ENCODE results near the gene STAC3. TPM values are rescaled to one million over a fixed set of nuclear protein-coding genes. Genes with fewer than 3 reads are reported as not detected.

STAC3 gene
- total RNA-seq, 1 experiment from 2014 or later, result 2.5 TPM

DNA sequence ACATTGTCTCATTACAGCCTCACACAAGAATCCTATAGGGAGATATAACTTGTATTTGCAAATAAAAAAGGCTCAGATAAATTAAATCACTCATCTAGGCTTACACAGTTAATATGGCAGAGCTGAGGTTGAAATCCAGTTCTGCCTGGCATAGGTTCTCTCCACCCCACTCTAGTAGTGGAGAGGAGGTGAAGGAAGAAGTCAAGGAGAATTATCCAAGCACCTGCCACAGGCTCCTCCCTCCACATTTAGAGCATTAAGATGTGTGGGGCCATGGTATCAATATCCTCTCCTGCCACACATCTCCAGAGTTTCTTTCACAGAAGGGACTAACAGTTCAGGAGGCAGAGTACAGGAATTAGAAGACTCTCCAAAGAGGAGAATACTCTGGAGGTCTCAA is 22.5 kb upstream of the STAC3 start:
- RAD21 ChIA-PET (ENCODE audit: low non-redundant PET in 1 of 2, low total read pairs in 2 of 2, uncharacterized antibody in 2 of 2, unreplicated experiment in 2 of 2), result no interaction called here
- ATAC-seq, result no peak
- H3K9me3 ChIP-seq (ENCODE audit: control insufficient read depth in 1 of 2, insufficient read depth in 1 of 2, low read depth in 1 of 2, low read length in 2 of 2), result no peaks in the 10 kb centered on the region
- no peak for TF ChIP-seq SP1 (IDR thresholded peaks at IDR 0.05; ENCODE audit: low read depth)
- no peak for TF ChIP-seq EGR1 (IDR thresholded peaks at IDR 0.05; ENCODE audit: low read depth)
- no peak for TF ChIP-seq ZNF274 (IDR thresholded peaks at IDR 0.05; ENCODE audit: low read depth, low read length)
- no peak for TF ChIP-seq ZFX (IDR thresholded peaks at IDR 0.05)
- TF ChIP-seq, protein P1, sequence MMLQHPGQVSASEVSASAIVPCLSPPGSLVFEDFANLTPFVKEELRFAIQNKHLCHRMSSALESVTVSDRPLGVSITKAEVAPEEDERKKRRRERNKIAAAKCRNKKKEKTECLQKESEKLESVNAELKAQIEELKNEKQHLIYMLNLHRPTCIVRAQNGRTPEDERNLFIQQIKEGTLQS (IDR thresholded peaks at IDR 0.05), result no peak
- no peak for TF ChIP-seq SRF (IDR thresholded peaks at IDR 0.05; ENCODE audit: low read depth)
- TF ChIP-seq, protein P2, sequence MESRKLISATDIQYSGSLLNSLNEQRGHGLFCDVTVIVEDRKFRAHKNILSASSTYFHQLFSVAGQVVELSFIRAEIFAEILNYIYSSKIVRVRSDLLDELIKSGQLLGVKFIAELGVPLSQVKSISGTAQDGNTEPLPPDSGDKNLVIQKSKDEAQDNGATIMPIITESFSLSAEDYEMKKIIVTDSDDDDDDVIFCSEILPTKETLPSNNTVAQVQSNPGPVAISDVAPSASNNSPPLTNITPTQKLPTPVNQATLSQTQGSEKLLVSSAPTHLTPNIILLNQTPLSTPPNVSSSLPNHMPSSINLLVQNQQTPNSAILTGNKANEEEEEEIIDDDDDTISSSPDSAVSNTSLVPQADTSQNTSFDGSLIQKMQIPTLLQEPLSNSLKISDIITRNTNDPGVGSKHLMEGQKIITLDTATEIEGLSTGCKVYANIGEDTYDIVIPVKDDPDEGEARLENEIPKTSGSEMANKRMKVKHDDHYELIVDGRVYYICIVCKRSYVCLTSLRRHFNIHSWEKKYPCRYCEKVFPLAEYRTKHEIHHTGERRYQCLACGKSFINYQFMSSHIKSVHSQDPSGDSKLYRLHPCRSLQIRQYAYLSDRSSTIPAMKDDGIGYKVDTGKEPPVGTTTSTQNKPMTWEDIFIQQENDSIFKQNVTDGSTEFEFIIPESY (IDR thresholded peaks at IDR 0.05; ENCODE audit: extremely low read depth, insufficient replicate concordance, low read length), result no peak
- no peak for TF ChIP-seq JUND (IDR thresholded peaks at IDR 0.05)
- no peak for TF ChIP-seq CEBPB (IDR thresholded peaks at IDR 0.05; ENCODE audit: low read depth)
- TF ChIP-seq EZH2phosphoT487 (IDR thresholded peaks at IDR 0.05; ENCODE audit: borderline replicate concordance), result no peak
- intact Hi-C loops (cut with micrococcal nuclease), result no loop called here
- H3K4me1 ChIP-seq (ENCODE audit: control insufficient read depth in 1 of 2, insufficient read depth in 2 of 2, low read length in 2 of 2), result no peaks in the 10 kb centered on the region
- BruUV-seq (replicated peaks), result no TSS peak
- H3K79me2 ChIP-seq (ENCODE audit: insufficient read depth, low read length), result no peaks in the 10 kb centered on the region
- no peak overlapping the region for H2AFZ ChIP-seq (ENCODE audit: low read depth, low read length, poor library complexity, severe bottlenecking)
- no peak for DNase-seq (ENCODE audit: low read depth, low spot score)
- no peak overlapping the region for H3K4me3 ChIP-seq (replicated peaks in 1 of 2; ENCODE audit: low read depth in 1 of 2, low read length in 2 of 2)
- POLR2A ChIA-PET, result no interaction called here
- no peaks in the 10 kb centered on the region for H3K27me3 ChIP-seq (ENCODE audit: insufficient read depth, low read length)
- H3K36me3 ChIP-seq (ENCODE audit: control insufficient read depth in 1 of 2, insufficient read depth in 2 of 2, low read length in 2 of 2), result peaks cover 0 to 4% of the 10 kb centered on the region in 2 experiments; a peak in 1 of 4 replicates
- H3K9me2 ChIP-seq (ENCODE audit: insufficient read depth), result no peaks in the 10 kb centered on the region
- CTCF ChIA-PET, result interaction anchor here (1.5 kb wide), 1 partner anchor 8 kb away, joined by 3 read pairs; no protein-coding TSS in a partner anchor
- no peak overlapping the region for H3K9ac ChIP-seq (ENCODE audit: low read length)
- no peak overlapping the region for H3K27ac ChIP-seq (ENCODE audit: low read depth, low read length)
- no peaks in the 10 kb centered on the region for H4K20me1 ChIP-seq (ENCODE audit: insufficient read depth)
- no peak overlapping the region for H3K4me2 ChIP-seq (ENCODE audit: low read length)
